ENCODE measurements around the gene NPB.

The NPB gene

GRCh38 chr17:81939881-81940385 lies 37.9 kb downstream of the NPB start:
- no peak for TF ChIP-seq MAX (IDR thresholded peaks at IDR 0.05)
- no peak for TF ChIP-seq CEBPB (IDR thresholded peaks at IDR 0.05)
- no peak for TF ChIP-seq EGR1 (IDR thresholded peaks at IDR 0.05)
- TF ChIP-seq CREB1 (IDR thresholded peaks at IDR 0.05; ENCODE audit: low read depth) = no peak
- no peak for TF ChIP-seq TEAD4 (IDR thresholded peaks at IDR 0.05)

- no peak for TF ChIP-seq TEAD4 (IDR thresholded peaks at IDR 0.05)
- no peak for TF ChIP-seq CEBPB (IDR thresholded peaks at IDR 0.05)
- no peak for TF ChIP-seq REST (IDR thresholded peaks at IDR 0.05; ENCODE audit: low read depth)
These were observed 38.8 kb downstream of the NPB start for GRCh38 chr17:81940538-81941483.

- TF ChIP-seq MAX (IDR thresholded peaks at IDR 0.05) (no peak), ZBTB7A (IDR thresholded peaks at IDR 0.05; ENCODE audit: low read depth) (no peak), RAD21 (IDR thresholded peaks at IDR 0.05; ENCODE audit: low read depth) (no peak), YY1 (IDR thresholded peaks at IDR 0.05; ENCODE audit: low read depth) (no peak), TEAD4 (IDR thresholded peaks at IDR 0.05) (no peak), FOXM1 (IDR thresholded peaks at IDR 0.05; ENCODE audit: borderline replicate concordance, low read depth) (no peak)
These were observed 39.6 kb downstream of the NPB start for GRCh38 chr17:81941484-81942166.

- TF ChIP-seq NFIC (IDR thresholded peaks at IDR 0.05) (no peak), CEBPB (IDR thresholded peaks at IDR 0.05) (no peak), TCF12 (IDR thresholded peaks at IDR 0.05; ENCODE audit: low read depth) (no peak), REST (IDR thresholded peaks at IDR 0.05; ENCODE audit: low read depth) (no peak), USF1 (IDR thresholded peaks at IDR 0.05) (no peak), TAF1 (IDR thresholded peaks at IDR 0.05; ENCODE audit: low read depth) (no peak), EGR1 (IDR thresholded peaks at IDR 0.05) (no peak), MAX (IDR thresholded peaks at IDR 0.05) (no peak), ZBTB7A (IDR thresholded peaks at IDR 0.05; ENCODE audit: low read depth) (no peak), TEAD4 (IDR thresholded peaks at IDR 0.05) (no peak), YY1 (IDR thresholded peaks at IDR 0.05; ENCODE audit: low read depth) (no peak)
These were observed 40.1 kb downstream of the NPB start for GRCh38 chr17:81942167-81942553.

GRCh38 chr17:81944858-81945257 lies 42.8 kb downstream of the NPB start:
- TF ChIP-seq RAD21 (IDR thresholded peaks at IDR 0.05; ENCODE audit: low read depth) = no peak
- TF ChIP-seq EGR1 (IDR thresholded peaks at IDR 0.05) = no peak
- no peak for TF ChIP-seq FOXM1 (IDR thresholded peaks at IDR 0.05; ENCODE audit: borderline replicate concordance, low read depth)
- TF ChIP-seq CREB1 (IDR thresholded peaks at IDR 0.05; ENCODE audit: low read depth) = no peak
- TF ChIP-seq NFIC (IDR thresholded peaks at IDR 0.05) = no peak

- no peak for TF ChIP-seq REST (IDR thresholded peaks at IDR 0.05; ENCODE audit: low read depth)
- TF ChIP-seq EP300 (IDR thresholded peaks at IDR 0.05; ENCODE audit: borderline replicate concordance) = no peak
- no peak for TF ChIP-seq MAX (IDR thresholded peaks at IDR 0.05)
These were observed 45.2 kb downstream of the NPB start, which contains the start of gene MYADML2 for GRCh38 chr17:81947189-81947588. TSS of gene MYADML2 (minus strand) at chr17:81947233. CDS start at chr17:81941741, 5,492 bp downstream.

Measured in Ishikawa (cell line).